NCI-H2107 treated with DMSO at 0.1 percent for 48 hours (cell line): ENCODE data around the gene SLC25A23.

Experiments
- DNase-seq: peaks from one replicate; lab custom pipeline; 2025; ENCODE audit not compliant: unreplicated experiment; lab: John Stamatoyannopoulos, UW

Gene SLC25A23

GRCh38 chr19:6425732-6426620 is 33.6 kb downstream of the SLC25A23 start:
- no peak for DNase-seq

GRCh38 chr19:6424939-6425731 is 34.5 kb downstream of the SLC25A23 start:
- peak; percentile 99 for DNase-seq

- no peak for DNase-seq
Measured at GRCh38 chr19:6424195-6424938, 35.2 kb downstream of the SLC25A23 start, which contains the start of gene KHSRP. KHSRP (minus strand) TSS chr19:6424811; CDS start chr19:6424701, 110 bp downstream.

GRCh38 chr19:6423499-6424194 is 35.9 kb downstream of the SLC25A23 start:
- DNase-seq: no peak

- no peak for DNase-seq
Measured at GRCh38 chr19:6421075-6422014, 38.2 kb downstream of the SLC25A23 start.

- no peak for DNase-seq
Measured at GRCh38 chr19:6418562-6418932, 41.0 kb downstream of the SLC25A23 start.

- DNase-seq: no peak
Measured at GRCh38 chr19:6417713-6418561, 41.7 kb downstream of the SLC25A23 start.

GRCh38 chr19:6416658-6417405 is 42.8 kb downstream of the SLC25A23 start:
- no peak for DNase-seq

GRCh38 chr19:6415591-6416190 is 43.9 kb downstream of the SLC25A23 start:
- no peak for DNase-seq

GRCh38 chr19:6414793-6415590 is 44.6 kb downstream of the SLC25A23 start:
- DNase-seq: no peak

- DNase-seq: no peak
Measured at GRCh38 chr19:6413721-6414643, 45.6 kb downstream of the SLC25A23 start.

GRCh38 chr19:6413291-6413690 is 46.3 kb downstream of the SLC25A23 start:
- no peak for DNase-seq

- DNase-seq: peak; percentile 3
Measured at GRCh38 chr19:6412447-6413091, 47.0 kb downstream of the SLC25A23 start.

GRCh38 chr19:6412061-6412446 is 47.5 kb downstream of the SLC25A23 start:
- DNase-seq: no peak

GRCh38 chr19:6409346-6409745 is 50.2 kb downstream of the SLC25A23 start:
- DNase-seq: no peak
